ENCODE data around the gene CNBP. TPM values are rescaled to one million over a fixed set of nuclear protein-coding genes. Genes with fewer than 3 reads are reported as not detected.

The CNBP gene
- total and polyA plus RNA-seq, 3 donors from 2014 or later = 248 to 295 (median 291) TPM

DNA sequence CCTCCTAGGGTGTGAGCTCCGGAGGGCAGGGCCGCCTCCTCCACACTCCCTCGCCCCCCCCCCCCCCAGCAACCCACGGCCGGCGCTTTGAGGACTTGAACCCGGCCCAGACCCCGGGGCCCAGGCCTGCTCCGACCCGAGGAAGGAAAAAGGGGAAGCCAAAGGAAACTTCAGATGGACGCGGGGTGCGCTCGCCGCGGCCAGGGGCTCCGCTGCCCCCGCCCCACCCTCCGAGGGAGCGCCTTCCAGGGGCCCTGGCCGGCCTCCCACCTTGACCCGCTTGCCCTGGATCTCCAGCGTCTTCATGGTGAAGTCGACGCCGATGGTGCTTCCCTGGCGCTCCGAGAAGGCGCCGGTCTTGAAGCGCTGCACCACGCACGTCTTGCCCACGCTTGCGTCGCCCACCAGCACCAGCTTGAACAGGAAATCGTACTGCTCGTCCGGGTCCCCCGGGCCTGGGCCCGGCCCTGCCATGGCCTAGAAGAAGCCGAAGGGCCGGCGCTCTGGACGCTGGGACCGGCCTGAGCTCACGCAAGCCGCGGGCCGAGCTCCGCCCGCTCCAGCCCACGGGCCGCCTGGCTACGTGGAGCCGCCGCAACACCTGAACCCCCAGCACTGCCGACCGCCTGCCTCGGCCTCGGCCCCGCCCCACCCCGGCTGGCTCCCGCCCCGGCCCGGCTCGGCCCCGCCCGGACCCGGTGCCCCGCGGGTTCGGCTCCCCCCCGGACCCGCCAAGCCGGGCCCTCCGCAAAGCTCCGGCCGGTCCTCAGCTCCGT lies 62.5 kb downstream of the CNBP start:
- H3K27ac ChIP-seq = peak overlapping the region; percentile 91 to 92
- no peaks in the 10 kb centered on the region for H3K36me3 ChIP-seq (ENCODE audit: low read depth, missing control alignments)
- WGBS, 2 donors = 0 to 1% methylated on average over 14 to 18 of the region's 80 CpGs
- no peak for DNase-seq
- intact Hi-C loops (cut with DNase I; ENCODE audit: low total_unique reads) = no loop called here
- TF ChIP-seq POLR2A (IDR thresholded peaks at IDR 0.05) = no peak
- TF ChIP-seq, protein P1, sequence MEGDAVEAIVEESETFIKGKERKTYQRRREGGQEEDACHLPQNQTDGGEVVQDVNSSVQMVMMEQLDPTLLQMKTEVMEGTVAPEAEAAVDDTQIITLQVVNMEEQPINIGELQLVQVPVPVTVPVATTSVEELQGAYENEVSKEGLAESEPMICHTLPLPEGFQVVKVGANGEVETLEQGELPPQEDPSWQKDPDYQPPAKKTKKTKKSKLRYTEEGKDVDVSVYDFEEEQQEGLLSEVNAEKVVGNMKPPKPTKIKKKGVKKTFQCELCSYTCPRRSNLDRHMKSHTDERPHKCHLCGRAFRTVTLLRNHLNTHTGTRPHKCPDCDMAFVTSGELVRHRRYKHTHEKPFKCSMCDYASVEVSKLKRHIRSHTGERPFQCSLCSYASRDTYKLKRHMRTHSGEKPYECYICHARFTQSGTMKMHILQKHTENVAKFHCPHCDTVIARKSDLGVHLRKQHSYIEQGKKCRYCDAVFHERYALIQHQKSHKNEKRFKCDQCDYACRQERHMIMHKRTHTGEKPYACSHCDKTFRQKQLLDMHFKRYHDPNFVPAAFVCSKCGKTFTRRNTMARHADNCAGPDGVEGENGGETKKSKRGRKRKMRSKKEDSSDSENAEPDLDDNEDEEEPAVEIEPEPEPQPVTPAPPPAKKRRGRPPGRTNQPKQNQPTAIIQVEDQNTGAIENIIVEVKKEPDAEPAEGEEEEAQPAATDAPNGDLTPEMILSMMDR (IDR thresholded peaks at IDR 0.05) = no peak
- no peaks in the 10 kb centered on the region for H3K27me3 ChIP-seq
- peak overlapping the region; percentile 84 to 91 for H3K4me3 ChIP-seq
- peaks cover 32% of the 10 kb centered on the region for H3K4me1 ChIP-seq
- no peaks in the 10 kb centered on the region for H3K9me3 ChIP-seq

DNA sequence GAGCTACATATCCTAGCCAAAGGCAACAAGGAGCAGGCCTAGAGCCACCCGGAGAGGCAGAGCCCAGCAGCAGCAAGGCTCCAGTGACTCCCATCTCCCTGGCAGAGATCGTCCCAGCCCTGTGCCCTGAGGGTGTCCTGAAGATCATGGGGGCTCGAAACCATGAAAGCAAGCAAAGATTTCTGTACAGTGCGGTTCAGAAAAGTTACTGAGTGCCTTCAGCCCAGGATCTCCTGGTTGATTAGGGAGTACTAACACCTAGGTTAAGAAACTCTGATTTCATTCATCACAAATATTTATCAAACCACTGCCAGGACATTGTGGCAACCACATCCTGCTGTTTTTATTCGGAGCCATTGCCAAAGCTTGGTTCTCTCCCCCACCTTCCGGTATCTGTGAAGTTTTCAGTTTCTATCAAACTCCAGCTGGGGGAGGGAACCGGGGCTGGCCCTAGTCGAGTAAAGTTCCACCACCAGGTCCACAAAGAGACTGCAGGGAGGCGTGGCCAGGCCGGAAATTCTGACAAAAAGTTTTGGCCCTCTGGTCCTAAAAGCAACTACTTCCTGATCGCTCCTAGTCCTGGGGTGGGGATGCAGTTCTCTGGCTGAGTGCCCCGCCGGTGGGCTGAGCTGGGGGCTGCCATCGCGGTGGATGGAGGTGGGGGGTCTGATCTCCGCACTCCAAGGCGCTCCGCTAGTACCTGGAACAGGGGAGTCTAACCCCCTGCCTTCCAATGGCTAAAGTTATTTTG lies 63.3 kb downstream of the CNBP start:
- Histone ChIP-seq H3K27me3 (no peaks in the 10 kb centered on the region), H3K9me3 (no peaks in the 10 kb centered on the region), H3K4me3 (peak overlapping the region; percentile 84 to 91), H3K27ac (peak overlapping the region; percentile 82 to 91), H3K4me1 (peaks cover 36% of the 10 kb centered on the region), H3K36me3 (ENCODE audit: low read depth, missing control alignments) (no peaks in the 10 kb centered on the region)
- TF ChIP-seq, protein P1 (IDR thresholded peaks at IDR 0.05) = peak; percentile 20 to 29 (median 20)
- no peak for TF ChIP-seq POLR2A (IDR thresholded peaks at IDR 0.05)
- 0 to 1% methylated on average over 10 to 18 of the region's 18 CpGs for WGBS, 2 donors
- peak; percentile 93 for DNase-seq
- intact Hi-C loops (cut with DNase I; ENCODE audit: low total_unique reads) = no loop called here

DNA sequence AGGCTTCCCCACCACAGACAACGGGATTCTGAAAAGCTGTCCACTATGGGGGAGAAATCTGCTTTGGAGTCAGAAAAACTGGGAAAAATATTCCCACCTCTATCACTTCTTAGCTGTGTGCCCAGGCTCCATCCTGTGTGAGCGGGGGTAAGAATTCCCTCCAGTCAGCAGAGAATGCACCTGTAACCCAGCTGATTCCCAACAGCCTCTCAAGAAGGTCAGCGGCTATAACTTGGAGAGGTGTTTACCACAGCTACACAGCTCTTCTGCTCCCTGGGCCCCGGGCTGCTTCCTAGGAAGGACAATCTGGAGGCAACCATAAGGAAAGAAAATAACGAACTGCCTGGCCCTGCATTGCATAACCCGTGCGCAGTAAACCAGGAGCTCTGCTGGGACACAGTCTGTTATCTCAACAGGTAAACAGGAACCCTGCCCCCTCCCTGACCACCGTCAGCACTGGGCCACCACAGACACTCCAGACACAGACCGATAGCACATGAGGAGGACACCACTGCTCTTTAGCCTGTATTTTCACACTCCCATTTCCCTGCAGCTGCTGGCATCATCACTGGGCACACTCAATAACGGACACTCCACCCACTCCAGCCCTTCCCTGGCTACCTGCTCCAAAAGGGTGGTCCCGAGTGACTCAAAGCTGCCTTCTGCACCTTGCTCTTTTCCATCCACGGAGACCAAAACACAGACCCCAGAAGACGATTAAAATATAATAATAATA lies 64.2 kb downstream of the CNBP start:
- peak; percentile 33 for DNase-seq
- Histone ChIP-seq H3K4me3 (peak overlapping the region in 1 of 2 donors; percentile 91), H3K9me3 (no peaks in the 10 kb centered on the region), H3K27me3 (no peaks in the 10 kb centered on the region), H3K36me3 (ENCODE audit: low read depth, missing control alignments) (no peaks in the 10 kb centered on the region), H3K4me1 (peaks cover 36% of the 10 kb centered on the region), H3K27ac (peak overlapping the region; percentile 29 to 91)
- 25 to 29% methylated on average over 11 to 13 of the region's 13 CpGs for WGBS, 2 donors
- TF ChIP-seq, protein P1 (IDR thresholded peaks at IDR 0.05) = no peak
- TF ChIP-seq POLR2A (IDR thresholded peaks at IDR 0.05) = no peak
- intact Hi-C loops (cut with DNase I; ENCODE audit: low total_unique reads) = no loop called here

DNA sequence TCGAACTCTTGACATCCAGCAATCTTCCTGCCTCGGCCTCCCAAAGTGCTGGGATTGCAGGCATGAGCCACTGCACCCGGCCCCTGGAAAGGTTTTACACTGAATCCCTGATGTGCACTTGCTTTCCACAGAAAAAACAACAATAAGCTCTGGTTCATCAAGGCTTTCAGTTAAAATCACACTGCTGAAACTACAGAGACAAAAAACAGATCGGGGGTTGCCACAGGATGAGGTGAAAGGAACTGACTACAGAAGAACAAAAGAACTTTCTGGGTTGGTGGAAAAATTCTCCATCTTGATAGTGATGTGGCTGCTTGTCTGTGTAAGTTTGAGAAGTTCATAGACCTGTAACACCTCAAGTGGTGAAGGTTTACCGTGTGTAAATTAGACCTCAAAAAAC lies 65.0 kb downstream of the CNBP start:
- Histone ChIP-seq H3K4me1 (peaks cover 36% of the 10 kb centered on the region), H3K36me3 (ENCODE audit: low read depth, missing control alignments) (no peaks in the 10 kb centered on the region), H3K4me3 (no peak overlapping the region), H3K9me3 (no peaks in the 10 kb centered on the region), H3K27me3 (no peaks in the 10 kb centered on the region), H3K27ac (no peak overlapping the region)
- no peak for DNase-seq
- 71 to 74% methylated on average over 5 of the region's 5 CpGs for WGBS, 2 donors
- intact Hi-C loops (cut with DNase I; ENCODE audit: low total_unique reads) = no loop called here
- no peak for TF ChIP-seq POLR2A (IDR thresholded peaks at IDR 0.05)
- TF ChIP-seq, protein P1 (IDR thresholded peaks at IDR 0.05) = no peak

Small RNA genes within 50 kb of the gene (small RNA-seq; reads per million reads assigned to genes)
- 0 reads per million in 2 donors for gene RPS27P12

Other genes with a start within 250 kb of the CNBP start
- gene CFAP92, start 189.8 kb downstream of the CNBP start, total RNA-seq = 10 to 100 TPM; 16.0 to 26.7 TPM
- gene CFAP92, start 189.8 kb downstream of the CNBP start, polyA plus RNA-seq (ENCODE audit: insufficient read depth, low read depth, low replicate concordance) = 62.0 TPM
- gene EFCC1, start 182.6 kb downstream of the CNBP start, total RNA-seq = 1 to 10 TPM; 2.8 to 2.9 TPM
- gene EFCC1, start 182.6 kb downstream of the CNBP start, polyA plus RNA-seq (ENCODE audit: insufficient read depth, low read depth, low replicate concordance) = 2.6 TPM
- gene GP9, start 123.1 kb downstream of the CNBP start, total RNA-seq = 1 to 10 TPM; 1.4 to 1.7 TPM
- 2.1 TPM for gene GP9, start 123.1 kb downstream of the CNBP start, polyA plus RNA-seq (ENCODE audit: insufficient read depth, low read depth, low replicate concordance)
- gene RAB43, start 62.1 kb downstream of the CNBP start, total RNA-seq = 10 to 100 TPM; 27.2 to 28.2 TPM
- 12.4 TPM for gene RAB43, start 62.1 kb downstream of the CNBP start, polyA plus RNA-seq (ENCODE audit: insufficient read depth, low read depth, low replicate concordance)
- gene ISY1, start 22.8 kb downstream of the CNBP start, total RNA-seq = 10 to 100 TPM; 19.4 to 21.0 TPM
- gene ISY1, start 22.8 kb downstream of the CNBP start, polyA plus RNA-seq (ENCODE audit: insufficient read depth, low read depth, low replicate concordance) = 20.7 TPM
- gene COPG1, start 65.7 kb upstream of the CNBP start, total RNA-seq = 10 to 100 TPM; 94.5 to 98.2 TPM
- gene COPG1, start 65.7 kb upstream of the CNBP start, polyA plus RNA-seq (ENCODE audit: insufficient read depth, low read depth, low replicate concordance) = 113 TPM
- gene HMCES, start 95.0 kb upstream of the CNBP start, total RNA-seq = 10 to 100 TPM; 37.8 to 41.6 TPM
- 81.5 TPM for gene HMCES, start 95.0 kb upstream of the CNBP start, polyA plus RNA-seq (ENCODE audit: insufficient read depth, low read depth, low replicate concordance)
- 10 to 100 TPM in 1 of 2 donors, 1 to 10 TPM in 1; 7.3 to 13.7 TPM for gene EFCAB12, start 244.7 kb upstream of the CNBP start, total RNA-seq
- gene EFCAB12, start 244.7 kb upstream of the CNBP start, polyA plus RNA-seq (ENCODE audit: insufficient read depth, low read depth, low replicate concordance) = 16.0 TPM